Stimulated activated CD8-positive, alpha-beta memory T cell treated with anti-CD3 and anti-CD28 coated beads, Interleukin-15, amount 100 ng/mL, for 4 hours (primary cell): Measurements from ENCODE around the gene NCOA7.
A peak's percentile ranks its signal among the peaks of the same experiment; 100 is the strongest.
"Not testable (repeated sequence)": the region's sequence is repeated elsewhere in the genome, so short reads cannot be mapped to it uniquely, and the experiment has no call there.

Source experiments
- DNase-seq, 2 donors: peaks; one replicate each; pipeline ENCODE4 v3.0.0-alpha.2; 2020; ENCODE audit warnings: low read depth in 2 of 2

NCOA7 gene

DNA sequence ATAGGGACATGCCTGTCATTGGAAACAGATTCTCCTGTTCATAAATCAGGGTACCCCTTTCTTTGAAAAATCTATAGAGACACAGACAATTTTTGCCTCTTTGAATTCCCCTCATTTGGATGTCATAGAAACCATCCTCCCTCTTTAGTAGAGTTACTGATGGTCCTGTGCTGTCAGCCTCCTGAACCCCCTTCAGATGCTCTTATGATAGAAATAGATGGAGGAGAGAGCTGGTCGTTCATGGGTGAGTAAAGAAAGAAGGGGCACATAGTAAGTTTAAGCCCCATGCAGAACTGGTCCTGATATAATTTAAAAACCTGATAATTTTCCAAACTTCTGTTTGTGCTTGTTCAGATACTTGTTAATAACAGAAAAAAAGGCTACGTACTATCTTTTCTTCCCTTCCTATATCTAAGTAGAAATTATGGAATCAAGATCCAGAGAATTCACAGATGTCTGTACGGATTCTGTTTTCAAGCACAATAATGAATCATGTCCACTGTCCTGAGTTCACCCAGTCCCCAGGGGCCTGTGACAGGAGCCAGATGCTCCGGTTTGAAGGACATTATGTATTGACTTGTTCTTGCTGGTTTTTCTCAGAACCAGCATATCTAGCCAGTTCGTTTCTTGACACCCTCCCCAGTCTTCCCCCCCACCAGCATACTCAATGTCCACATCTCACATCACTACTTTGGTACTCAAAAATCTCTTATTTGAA, 78.1 kb downstream of the NCOA7 start:
- no peak for DNase-seq

DNA sequence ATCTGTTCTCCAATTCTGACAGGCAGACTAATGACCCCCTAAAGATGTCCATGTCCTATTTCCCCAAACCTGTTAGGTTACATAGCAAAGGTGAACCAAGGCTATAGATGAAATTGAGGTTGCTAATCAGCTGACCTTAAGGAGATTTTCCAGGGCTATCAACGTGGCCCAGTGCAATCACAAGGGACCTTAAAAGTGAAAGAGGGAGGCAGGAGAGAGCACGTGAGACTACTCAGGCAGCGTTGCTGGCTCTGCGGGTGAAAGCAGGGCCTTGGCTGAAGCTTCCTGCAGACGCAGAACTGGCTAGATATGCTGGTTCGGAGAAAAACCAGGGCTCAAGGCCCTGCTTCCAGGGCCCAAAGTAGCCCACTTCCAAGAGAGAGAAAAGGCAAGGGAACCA, 78.7 kb downstream of the NCOA7 start:
- no peak for DNase-seq

- DNase-seq: no peak
These were observed 80.6 kb downstream of the NCOA7 start for GRCh38 chr6:125871365-125871764.

- no peak for DNase-seq
These were observed 81.6 kb downstream of the NCOA7 start for GRCh38 chr6:125872259-125872921.

DNA sequence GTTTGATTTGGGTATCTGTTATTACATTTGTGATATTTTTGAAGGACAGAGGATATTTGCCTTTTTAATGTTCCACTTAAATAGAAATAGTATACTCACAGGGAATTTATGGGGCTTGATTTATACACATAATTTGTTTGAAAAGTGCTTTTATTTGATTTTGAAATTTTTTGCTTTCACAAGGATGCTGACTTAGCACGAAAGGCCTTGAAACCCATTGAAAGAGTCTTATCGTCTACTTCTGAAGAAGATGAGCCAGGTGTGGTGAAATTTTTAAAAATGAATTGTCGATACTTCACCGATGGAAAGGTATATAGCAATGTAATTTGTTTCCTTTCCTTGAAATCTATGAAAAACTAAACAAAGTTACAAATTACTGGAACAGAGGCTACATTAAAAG, 91.5 kb downstream of the NCOA7 start:
- DNase-seq: no peak

- no peak for DNase-seq
These were observed 94.0 kb downstream of the NCOA7 start for GRCh38 chr6:125884634-125885371.

DNA sequence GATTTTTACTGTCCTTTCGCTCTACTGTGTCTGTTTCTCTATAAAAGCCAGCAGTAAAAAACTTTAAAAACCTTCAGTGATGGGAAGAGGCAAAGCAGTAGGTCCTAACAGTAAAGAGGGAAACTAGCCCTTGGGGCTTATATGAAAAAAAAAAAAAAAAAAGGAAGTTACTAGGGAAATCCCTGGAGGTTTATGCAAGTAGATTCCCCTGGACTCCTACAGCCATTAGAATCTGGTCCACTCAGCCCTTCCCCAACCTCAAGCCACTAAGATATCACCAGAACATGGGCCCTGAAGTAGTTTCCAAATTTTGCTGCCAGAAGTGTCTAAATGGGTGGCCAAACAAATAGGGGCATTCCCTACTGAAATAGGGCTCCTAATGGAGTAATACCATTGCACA, 95.3 kb downstream of the NCOA7 start:
- no peak for DNase-seq

- DNase-seq: no peak
These were observed 96.2 kb downstream of the NCOA7 start for GRCh38 chr6:125886914-125887313.

- no peak for DNase-seq
These were observed 96.6 kb downstream of the NCOA7 start for GRCh38 chr6:125887372-125887771.

GRCh38 chr6:125888989-125889656, 98.4 kb downstream of the NCOA7 start:
- no peak for DNase-seq

DNA sequence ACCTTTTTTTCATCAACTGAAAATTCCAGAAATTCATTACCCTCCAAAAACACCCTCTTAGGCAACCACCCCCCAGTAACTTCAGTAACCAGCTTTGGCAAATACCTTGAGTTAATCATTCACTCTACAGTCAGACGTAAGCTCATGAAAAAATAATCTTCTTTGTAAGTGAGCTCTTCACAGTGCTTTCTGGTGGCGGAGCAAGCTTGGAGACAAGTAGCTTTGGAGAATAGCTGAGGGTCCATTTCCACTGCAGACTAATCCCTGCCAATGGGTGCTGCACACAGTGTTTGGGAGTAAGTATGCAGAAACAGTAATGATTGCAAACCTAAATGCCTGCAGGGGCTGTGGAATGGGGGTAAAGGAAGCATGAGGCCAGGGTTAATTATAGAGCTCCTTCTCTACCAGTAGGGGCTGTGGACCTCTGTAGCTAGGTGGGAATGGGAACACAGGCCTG, 109.0 kb downstream of the NCOA7 start:
- no peak for DNase-seq

GRCh38 chr6:125904871-125905270, 114.1 kb downstream of the NCOA7 start:
- peak in 1 of 2 donors; percentile 34 for DNase-seq

DNA sequence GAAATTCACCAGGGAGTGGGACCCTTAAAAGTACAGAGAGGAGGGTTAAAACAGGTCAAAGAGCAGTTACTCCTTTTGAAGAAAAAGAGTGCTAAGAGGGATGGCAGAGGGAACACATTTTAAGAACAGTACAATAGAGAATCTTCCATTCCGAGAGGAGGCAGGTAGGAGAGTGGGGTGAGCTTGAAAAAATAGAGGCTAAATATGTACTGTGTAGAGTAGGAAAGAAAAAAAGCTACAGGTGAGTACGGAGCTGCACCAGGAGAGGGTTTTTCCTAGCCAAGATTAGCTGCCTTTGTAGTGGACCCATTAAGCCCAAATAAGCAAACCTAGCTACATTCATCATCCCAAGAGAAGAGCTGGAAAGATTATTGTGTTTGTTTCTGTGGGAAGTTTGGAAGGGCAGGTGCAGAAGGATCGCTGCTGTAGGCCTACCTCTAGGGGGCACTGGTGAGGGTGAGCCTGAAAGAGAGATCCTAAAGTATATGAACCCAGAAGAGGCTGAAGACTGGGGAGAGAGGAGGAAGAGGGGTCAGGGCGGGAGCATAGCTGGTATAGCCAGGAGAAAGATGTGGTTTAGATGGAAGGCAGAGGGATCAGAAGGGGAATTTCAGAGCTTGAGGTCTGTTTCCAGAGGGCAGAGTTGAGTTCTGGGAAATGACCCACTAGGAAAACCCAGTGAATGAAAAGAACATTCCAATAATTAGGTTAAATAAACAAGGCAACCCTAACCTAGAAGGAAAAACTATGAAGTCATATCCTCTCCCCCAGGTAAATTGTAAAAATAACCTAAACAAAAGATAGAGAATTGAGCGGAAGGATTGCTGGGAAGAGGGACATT, 115.6 kb downstream of the NCOA7 start:
- no peak for DNase-seq

- DNase-seq: no peak
These were observed 119.8 kb downstream of the NCOA7 start for GRCh38 chr6:125910527-125910926.

- DNase-seq: not testable (repeated sequence)
These were observed 120.3 kb downstream of the NCOA7 start for GRCh38 chr6:125911051-125911451.

GRCh38 chr6:125912430-125912829, 121.7 kb downstream of the NCOA7 start:
- not testable (repeated sequence) for DNase-seq

DNA sequence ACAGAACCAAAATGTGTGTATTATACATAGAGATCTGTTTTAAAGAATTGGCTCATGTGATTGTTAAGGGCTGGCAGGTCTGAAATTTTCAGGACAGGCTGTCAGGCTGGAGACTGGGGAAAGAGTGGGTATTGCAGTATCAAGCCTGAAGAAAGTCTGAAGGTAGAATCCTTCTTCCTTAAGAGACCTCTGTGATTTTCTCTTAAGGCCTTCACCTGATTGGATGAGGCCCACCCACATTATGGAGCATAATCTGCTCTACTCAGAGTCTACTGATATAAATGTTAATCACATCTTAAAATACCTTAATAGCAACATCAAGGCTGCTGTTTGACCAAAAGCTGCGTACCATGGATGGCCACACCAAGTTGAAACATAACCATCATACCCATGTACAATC, 122.4 kb downstream of the NCOA7 start:
- DNase-seq: no peak

GRCh38 chr6:125913864-125914351, 123.1 kb downstream of the NCOA7 start:
- DNase-seq: no peak

DNA sequence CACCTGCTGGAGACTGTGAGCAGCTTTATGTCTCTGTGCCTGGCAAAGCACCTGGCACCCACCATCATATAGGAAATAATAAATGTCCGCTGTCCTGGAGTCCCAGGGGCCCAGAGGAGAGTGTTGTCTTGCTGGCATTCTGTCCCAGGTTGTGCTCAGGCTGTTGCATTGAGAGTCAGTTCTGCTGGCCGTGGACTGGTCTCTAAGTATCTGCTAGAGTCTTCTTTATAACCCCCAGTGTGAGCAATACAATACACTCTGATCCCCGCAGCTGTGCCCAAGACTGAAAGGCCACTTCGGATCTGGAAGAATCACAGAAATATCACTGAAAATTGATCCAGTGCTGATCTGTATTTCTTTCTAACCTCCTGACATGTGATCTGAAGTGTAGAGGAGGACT, 127.5 kb downstream of the NCOA7 start:
- DNase-seq: no peak

DNA sequence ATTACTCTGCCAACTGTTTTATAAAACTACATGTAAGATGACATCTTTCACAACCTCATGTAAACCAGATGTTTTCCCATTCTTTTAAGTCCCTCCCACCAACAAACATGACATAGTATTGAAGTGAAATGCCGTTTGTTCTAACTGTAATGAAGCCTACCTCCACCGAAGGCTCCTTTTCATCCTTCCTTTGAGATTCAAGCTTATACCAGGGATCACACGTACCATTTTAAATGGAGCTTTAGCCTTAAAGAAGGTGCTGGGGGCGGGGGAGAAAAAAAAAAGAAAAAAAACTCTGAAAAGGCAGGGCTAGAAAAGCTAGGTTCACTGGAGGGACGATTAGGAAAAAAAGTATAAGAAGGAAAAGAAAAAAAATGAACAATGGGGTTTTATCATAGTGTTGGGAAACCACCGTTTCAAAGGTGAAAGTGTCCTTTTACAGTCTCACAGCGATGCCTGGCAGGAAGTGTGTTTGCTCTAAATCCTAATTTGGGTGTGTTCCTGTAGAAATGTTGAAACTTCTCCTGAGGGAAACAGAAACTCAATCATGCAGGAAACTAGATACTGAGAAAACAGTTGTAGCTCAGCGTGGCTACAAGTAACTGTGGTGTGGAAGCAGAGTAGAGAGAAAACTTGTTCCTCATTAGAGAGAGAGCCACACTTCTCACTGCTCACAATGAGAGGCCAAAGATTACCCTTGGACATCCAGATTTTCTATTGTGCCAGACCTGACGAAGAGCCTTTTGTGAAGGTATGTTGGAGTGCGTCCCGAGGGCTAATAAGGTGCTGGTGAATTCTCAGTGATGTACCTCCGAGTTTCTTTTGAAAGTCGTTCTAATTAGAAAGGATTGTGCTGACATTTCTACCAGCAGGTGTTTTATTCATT, 128.2 kb downstream of the NCOA7 start:
- no peak for DNase-seq
